ELR (cell line): ENCODE measurements around the gene DISP2.

Experiments
- DNase-seq: peaks from one replicate; pipeline ENCODE4 v3.0.0-alpha.2; 2015; ENCODE audit warnings: low read depth

The DISP2 gene

DNA sequence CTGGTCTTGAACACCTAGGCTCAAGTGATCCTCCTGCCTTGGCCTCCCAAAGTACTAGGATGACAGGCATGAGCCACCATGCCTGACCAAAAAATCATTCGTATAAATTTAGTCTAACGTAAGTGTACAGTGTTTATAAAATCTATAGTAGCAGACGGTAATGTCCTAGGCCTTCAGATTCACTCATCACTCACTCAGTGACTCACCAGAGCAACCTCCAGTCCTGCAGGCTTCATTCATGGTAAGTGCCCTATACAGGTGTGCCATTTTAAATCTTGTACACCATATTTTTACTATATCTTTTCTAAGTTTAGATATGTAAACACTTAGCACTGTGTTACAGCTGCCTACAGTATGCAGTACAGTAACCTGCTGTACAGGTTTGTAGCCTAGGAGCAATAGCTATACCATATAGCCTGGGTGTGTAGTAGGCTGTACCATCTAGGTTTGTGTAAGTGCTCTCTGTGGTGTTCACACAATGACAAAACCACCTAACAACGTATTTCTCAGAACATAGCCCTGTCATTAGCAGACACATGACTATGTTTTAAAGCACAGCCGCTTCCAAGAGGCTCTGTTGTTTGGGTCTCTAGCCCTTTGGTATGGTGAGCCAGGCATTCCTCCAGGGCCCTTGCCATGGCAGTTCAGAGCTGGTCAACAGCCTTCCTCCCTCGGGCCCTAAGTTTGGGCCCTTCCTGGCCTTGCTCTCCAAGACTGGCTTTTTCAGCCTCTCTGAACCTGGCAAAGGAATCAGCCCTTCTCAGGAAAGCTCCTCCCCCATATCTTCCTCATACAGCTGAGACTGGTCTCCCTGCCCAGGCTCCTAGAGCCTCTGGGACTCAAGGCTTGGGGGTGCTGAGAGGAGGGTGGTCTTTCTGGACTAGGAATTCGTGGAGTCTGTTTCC, 15.4 kb upstream of the DISP2 start:
- DNase-seq = peak; percentile 88

DNA sequence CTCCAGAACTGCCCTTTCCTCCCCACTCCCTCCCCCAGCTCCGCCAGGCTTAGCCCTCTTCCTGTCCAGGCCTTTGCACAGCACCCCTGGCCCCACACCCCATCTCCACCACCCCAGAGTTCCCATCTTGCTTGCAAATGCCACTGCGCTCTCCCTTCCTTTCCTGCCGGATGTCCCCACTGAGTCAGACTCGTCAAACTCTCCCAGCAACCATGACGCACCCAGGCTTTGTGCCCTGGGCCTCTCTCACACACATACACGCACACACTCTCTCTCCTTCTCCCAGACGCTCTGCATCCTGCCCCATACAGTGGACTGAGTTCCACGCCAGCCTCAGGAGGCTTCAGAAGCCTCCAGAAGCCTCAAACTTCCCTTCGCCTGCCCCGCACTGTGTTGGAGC, 14.5 kb upstream of the DISP2 start:
- DNase-seq = peak; percentile 99

DNA sequence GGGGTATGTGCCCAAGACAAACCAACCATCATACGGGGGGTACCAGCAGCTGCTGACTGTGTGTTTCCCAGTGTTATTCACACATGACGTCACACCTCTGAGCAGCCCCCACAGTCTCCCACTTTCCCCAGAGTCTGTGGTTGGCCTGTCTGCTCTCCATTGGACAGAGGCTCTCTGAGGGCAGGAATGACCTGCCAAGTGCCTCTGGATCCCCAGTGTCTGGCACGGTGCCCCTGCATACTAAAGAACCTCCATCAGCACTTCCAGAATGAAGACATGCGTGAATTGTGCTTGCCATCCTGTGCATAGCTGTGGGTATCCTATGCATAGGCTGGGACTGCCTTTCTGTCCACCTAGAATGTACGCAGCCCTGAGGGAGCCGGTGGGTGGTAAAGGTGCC, 13.8 kb upstream of the DISP2 start:
- peak; percentile 68 for DNase-seq

DNA sequence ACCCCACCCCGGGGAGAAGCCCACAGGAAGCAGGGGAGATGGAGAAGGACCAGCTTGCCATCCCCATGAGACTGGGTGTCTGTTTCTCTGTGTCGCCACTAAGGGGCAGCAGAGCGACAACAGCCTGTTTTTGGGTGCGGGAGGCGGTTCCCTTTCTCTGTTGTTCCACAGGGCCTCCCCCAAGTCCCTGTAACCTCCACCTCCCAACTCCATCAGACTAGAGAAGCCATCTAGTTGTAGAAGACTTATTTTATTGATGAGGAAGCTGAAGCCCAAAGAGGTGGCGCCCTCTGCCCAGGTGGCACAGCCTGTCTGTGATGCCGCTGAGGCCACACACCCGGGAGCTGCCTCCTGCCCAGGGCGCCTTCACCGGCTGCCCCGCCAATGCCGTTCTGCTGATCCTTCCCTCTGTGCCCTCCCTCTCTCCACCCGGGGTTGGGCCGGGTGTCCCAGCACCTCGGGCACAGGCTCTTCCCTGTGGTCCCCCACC, 13.3 kb upstream of the DISP2 start:
- DNase-seq = peak; percentile 77

DNA sequence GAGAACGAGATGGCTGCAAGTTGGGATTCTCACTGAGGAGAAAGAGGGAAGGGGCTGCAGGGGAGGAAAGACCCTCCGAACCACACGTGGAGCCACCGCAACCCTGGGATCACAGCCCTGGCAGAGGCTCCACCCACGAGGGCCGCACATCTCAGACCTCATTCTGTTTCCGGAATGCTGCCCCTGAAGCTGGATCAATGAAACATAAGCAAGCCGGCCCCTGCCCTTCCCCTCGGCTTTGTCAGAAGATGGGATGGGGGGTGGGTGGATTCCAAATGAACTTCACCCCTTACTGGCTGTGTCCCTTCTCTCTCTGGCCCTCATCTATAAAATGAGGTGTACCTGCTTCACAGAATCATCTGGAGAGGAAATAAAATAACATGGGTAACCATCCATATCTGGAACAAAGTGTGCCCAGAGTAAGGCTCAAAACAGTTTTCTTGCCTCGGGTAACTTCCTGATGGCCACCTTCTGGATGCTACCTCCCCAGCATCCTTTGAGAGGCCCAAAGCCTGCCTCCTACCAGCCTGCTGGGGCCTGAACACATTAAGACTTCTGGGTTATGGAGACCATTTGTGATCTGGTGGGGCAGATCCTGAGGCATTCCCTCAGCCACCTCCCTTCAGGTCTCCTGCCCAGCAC, 12.7 kb upstream of the DISP2 start:
- no peak for DNase-seq

DNA sequence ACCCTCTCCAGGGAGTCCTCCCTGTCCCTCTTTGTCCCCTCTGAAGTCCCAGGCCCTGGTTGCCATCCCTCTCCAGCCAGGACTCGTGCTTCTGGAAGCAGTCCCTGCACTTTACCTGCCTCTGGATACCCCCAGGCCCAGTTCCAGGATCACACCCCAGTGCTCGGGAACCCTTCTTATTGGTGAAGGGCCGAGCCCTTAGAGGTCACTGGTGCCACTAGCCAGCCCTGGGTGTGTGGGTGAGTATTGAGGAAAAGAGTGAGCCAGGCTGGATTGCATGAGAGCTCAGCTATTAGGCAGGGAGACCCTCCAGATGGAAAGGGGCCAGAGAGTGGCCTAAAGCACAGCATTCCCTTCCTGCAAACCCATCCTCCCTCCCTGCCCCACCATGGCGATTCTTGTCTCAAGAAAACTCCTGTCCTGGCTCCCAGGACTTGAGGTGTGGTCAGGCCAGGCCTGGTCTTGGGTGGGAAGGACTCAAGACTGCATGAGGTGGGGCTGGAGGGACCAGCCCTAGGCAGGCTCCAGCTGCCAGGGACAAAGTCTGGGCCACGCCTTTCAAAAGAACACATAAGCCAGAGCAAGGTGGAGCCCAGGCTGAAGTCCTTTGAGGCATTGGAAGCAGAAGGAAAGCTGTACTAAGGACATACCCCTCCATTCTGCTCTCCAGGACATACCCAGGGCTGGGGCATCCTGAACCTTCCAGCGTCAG, 12.0 kb upstream of the DISP2 start:
- DNase-seq = no peak

DNA sequence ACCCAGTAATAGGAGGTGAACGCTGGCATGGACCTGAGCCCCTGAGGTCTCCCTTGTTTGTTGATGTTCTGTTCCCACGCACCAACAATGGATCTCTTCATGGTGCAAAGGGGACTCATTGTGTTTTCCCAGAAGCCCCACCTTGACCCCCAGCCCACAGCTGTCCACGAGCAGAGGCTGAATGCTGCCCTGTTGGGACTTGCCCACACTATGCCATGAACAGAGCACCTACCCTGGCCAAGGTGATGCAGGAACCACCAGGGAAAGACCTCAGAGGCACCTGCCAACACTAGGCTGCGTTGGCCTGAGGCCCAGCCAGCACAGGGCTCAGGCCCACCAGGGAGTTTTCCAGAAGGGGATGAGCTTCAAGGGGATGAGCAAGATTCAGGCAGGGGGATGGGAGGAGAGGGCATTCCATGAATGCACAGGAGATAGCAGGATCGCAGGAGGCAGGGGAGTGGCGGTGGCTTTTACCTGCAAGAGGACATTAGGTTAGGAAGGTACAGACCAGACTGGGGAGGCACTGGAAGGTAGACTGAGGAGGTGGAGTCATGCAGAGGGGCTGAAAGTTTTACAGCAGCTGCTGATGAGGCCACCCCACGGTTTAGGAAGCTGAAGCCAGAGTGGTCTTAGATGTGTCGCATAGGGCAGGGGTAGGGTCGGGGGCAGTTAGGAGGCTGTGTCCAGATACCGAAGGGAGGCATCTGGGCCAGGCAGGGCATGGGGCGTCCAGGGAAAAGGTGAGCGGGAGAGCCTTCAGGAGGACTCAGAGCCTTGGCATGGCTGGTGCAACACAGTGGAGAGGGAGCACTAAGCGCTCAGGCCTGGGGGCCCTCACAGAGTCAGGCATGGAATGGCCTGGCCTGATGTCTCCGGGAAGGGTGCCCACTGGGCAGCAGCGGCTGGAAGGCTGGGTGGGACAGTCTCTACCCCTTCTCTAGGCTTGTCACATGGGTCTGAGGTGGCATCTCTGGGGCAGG, 11.2 kb upstream of the DISP2 start:
- no peak for DNase-seq

DNA sequence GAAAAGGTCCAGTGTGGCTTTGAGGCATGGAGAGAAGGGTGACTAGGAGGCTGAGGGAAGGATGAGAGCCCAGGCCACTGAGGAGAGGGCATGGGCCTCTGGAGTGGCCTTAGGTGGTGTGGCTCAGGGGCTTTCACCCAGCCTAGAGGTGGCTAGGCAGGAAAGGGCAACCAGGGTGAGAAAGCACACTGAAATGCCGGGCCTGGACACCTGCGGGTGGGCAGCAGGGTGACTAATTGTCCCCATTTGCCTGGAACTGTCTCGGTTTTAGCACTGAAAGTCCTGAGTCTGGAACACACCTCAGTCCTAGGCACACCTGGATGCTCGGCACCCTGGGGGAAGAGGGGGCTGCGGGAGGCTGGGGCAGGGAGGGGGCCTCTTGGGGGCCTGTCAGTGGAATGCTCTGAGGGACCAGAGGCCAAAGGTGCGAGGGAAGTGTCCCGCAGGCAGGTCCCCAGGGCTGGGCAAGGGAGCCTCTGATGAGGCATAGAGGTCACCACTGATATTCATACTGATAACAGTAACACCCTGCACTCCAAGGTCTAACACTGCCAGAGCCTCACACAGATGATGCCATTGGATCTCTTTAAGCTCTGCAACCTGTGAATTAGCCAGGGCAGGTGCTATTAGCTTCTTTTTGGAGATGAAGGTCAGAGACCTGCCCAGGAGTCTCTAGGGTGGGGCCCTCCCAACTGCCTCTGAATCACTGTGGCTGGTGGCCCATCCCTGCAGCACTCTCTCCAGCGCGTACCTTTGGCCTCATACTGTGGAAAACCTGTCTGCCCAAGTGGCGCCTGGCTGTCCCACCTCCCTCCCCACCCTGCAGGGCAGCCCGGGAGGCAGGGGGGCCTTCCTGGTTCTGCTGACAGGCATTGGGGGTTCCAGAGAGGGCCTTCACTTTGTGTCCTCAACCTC, 10.2 kb upstream of the DISP2 start:
- DNase-seq = no peak

DNA sequence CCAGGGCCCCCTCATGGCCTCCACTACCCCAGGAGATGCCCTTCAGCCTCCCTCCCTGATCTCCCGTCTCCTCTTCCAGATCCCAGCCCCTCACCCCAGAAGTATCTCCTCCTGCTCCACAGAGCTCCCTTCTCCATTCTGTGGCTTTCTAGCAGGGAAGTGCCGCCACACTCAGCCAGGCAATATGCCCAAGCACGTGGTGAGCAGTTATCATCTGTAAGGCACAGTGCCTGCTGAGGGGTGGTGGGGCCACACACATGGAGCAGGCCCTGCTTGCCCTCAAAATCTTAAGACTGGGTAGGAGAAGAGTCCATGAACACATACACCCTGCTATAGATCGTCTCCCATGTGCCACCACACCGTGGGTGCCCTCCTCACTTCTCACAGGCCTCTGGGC, 9.5 kb upstream of the DISP2 start:
- no peak for DNase-seq

DNA sequence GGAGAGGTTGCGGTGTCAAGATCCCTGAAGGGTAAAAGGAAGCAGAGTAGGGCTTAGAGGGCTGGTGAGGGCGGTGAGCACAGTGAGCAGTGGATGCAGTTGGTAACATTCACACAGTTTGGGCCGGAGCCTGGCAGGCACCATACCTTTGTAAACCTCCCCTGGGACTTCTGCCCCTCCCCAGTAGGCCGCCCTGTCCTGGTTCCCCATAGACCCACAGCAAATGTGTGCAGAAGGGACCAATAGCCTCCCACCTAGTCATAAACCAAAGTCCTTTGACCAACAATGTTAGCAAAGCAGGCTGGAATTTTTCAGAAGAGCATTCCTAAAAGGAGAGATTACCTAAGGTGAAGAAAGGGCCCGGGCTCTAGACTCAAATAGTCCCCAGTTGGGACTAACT, 8.9 kb upstream of the DISP2 start:
- no peak for DNase-seq

DNA sequence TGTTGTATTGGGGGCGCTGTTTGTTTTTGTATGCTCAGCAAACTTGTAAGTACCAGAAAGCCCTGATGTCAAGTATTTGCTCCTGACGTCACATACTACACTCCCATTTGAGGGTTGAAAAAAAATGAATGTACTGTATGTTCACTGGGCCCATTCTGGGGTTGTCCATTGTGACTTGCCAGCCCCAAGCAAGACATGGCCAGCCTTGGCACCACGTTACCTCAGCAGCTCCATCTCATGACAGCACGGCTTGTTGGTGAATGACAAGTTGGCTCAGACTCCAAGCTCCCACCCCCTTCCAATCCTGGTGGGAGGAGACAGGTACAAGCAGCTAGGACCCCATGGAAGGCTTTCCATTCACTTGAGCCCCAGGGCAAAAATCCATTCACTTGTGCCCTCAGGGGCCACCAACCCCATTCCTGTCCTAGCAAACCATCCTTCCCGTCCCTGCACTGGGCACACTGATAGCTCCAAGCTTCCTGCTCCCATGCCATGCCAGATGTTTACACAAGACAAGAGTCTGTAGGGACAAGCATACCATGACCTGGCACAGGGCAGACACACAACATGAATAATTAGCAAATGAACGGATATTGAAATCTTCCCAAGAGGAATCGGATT, 5.6 kb upstream of the DISP2 start:
- DNase-seq = no peak

DNA sequence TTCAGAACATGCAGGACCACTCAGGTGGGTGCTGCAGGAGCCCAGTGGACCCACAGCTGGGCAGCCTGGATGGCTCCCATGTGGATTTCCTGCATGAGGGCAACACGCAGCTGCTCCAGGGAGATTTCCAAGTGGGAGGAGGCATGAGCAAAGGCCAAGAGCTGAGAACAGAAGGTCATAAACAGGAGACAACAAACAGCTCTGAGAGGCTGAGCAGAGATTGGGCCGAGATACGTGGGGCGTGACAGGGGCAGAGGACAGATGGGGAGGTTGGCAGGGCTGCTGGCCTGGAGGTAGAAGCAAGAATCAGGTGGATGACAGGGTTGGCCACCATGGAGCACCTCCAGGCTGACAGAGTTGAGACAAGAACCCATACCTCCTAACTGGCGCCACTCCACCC, 4.3 kb upstream of the DISP2 start:
- no peak for DNase-seq

DNA sequence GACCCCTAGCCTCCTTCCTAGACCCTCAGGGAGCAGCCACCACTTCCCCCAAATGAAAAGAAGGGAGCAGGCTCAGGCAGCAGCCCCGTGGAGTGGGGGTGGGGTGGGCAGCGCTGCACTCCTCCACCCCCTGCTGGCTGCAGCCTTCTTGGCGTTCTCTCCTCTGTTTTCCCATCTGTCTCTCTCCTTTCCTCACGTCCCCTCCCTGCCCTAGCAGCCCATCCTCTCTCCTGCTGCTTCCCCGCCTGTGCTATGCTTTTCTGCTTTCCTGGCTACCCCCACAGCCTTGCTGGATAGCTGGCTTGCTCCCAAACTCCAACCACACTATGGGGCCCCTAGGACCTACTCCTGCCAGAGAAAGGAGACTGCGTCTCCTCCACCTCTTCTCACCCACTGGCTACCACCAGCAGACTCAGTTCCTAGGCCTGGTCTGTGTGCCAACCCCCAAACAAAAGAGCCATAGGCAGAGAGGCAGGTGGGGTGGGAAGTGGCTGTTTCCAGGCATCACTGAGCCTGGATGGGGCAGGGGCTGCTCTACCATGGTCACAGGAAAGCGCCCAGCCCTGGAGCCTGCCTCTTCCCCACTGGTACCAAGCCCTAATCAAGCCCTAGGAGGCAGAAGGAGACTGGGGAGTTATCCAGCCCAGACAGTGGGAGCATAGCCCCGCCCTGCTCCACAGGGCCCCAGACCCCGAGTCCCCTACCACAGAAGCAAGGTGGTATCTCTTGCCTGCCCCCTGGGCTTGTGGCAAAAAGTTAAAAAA, 3.4 kb upstream of the DISP2 start:
- DNase-seq = peak; percentile 51

DNA sequence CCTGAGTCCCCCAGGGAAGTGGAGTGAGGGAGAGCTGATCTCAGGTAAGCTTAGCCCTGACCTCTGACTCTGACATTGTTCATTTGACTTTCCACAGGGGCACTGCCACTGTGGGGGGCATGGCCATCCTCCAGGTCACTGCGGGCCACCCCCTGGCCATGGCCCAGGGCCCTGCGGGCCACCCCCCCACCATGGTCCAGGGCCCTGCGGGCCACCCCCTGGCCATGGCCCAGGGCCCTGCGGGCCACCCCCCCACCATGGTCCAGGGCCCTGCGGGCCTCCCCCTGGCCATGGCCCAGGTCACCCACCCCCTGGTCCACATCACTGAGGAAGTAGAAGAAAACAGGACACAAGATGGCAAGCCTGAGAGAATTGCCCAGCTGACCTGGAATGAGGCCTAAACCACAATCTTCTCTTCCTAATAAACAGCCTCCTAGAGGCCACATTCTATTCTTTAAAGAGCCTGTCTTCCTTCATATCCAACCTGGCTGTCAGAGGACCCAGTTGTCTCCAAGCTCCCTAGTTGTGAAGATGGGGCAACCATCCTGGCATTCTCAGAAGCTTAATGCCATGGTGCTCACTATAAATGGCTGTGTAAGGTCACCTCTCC, 1.9 kb upstream of the DISP2 start:
- DNase-seq = no peak

DNA sequence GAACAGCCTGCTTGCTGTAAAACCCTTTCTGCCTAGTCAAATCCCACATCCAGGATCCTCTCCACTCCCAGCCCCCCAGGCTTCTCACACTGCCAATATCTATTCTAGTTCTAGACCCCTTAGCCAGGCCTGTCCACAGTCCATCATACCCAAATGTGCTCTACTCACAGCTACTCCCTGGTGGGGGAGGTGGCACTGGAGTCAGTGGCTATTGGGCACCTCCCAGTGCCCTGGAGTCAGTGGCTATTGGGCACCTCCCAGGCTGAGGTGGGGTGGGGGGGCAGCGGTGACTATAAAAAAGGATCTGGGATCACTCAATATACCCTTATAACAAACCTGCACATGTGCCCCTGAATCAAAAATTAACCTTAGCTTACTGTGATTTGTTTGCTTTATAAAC, 773 bp upstream of the DISP2 start:
- DNase-seq = no peak

DNA sequence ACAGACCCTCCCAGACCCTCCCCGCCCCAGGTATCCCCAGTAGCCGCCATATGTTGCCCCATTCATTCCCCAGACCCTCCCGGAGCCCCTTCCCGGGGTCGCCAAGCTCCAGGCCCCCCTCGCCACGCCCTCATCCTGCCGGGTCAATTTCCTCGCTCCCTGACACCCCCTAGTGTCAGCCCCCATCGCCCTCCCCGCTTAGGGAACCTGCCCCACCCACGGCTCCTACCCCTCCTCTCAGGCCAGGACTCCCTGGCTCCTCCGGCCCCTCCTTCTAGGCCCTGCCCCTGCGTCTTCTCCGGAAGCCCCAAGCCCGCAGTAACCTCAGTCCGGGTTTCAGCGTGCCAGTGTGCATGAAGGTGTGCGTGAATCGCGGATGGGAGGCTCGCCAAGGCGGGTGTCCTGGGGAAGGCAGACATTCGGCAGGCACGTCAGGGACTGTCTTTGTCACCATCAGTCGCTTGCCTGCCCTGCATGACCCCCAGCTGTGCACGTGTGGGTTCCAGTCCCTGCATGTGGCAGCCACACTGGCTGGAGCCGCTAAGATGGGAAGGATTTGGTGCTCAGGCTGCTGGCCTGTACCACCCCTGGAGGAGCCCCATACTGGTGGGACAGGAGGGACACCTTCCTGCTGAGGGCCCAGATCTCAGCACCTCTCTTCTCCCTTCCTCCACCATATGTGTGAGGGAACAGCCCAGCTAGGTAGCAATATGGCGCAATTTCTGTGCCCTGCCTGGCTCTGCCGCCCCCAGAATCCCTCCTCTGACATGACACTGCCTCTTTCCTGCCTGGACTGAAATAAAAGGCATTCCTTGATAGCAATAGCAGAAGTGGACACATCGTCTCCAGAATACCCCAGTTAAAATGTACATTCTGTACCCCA, 693 bp downstream of the DISP2 start:
- DNase-seq = peak; percentile 39

DNA sequence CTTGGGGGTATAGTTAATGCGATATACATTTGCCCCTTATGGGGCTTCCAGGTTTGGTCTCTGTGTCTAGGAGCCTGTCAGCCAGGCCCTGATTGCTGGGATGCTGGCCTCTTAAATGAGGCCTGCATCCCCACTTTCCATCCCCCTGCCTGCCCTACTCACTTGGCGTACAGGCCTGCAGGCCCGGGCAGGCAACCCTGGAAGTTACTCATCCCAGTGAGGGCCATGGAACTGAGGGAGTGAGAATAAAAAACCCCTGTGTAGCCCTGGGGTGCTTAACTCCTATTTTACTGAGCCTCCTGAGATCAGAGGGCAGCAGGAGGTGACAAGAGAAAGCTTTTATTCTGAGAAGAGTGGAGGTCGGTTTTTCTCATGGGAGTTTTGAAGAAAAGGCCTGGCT, 2.0 kb downstream of the DISP2 start:
- DNase-seq = no peak

DNA sequence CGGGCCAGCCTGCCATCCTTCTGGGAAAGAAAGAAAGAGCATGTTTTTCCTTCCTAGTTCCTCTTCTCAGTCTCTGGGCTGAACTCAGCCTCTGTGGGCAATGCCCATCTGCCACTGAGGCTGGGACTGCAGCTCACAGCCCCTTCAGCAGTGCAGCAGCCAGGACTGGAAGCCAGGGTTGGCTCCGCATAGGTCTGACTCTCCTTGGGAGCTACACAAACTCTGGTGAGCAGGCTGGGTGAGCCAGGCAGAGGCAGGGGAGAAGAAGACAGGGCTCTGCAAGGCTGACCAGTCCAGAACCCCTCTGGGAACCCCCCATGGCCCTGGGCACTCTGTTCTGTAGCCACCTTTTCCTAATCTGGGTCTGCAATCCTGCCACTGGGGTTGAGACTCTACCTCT, 3.6 kb downstream of the DISP2 start:
- no peak for DNase-seq
